HFF-Myc (cell line): ENCODE measurements around the gene LEF1.

Experiments used
- DNase-seq: peaks from one replicate; pipeline ENCODE4 v3.0.0-alpha.2; 2011; ENCODE audit warnings: low read depth; ENCODE audit errors: extremely low read depth
- H3K4me3 ChIP-seq: replicated peaks from 2 replicates; pipeline ENCODE4 v1.5.1; 2011; ENCODE audit warnings: low read depth, mild to moderate bottlenecking, control low read depth, low read length
- TF ChIP-seq, protein P1 (sequence below): IDR thresholded peaks from 2 replicates; pipeline ENCODE4 v1.5.1; 2012; ENCODE audit warnings: mild to moderate bottlenecking, low read depth, low read length, control low read depth; ENCODE audit errors: missing control alignments

The LEF1 gene

DNA sequence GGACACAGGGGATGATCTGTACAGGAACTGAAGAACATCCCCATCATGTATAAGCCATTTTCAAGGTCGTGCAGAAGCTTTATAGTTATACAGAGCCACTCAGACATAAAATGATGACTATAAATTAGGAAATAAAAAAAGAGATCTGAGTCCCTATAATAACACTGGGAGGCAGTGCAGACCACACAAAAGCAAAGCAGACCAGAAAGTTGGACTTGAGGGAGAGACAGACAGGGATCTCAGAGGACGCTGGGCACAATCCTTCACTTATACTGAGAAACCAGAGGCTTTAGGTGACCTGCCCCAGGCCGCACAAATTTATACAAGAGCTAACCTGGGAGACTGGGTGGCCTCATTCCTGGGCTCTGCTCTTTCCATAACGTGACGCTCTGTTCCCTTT is 108.6 kb downstream of the LEF1 start:
- TF ChIP-seq, protein P1, sequence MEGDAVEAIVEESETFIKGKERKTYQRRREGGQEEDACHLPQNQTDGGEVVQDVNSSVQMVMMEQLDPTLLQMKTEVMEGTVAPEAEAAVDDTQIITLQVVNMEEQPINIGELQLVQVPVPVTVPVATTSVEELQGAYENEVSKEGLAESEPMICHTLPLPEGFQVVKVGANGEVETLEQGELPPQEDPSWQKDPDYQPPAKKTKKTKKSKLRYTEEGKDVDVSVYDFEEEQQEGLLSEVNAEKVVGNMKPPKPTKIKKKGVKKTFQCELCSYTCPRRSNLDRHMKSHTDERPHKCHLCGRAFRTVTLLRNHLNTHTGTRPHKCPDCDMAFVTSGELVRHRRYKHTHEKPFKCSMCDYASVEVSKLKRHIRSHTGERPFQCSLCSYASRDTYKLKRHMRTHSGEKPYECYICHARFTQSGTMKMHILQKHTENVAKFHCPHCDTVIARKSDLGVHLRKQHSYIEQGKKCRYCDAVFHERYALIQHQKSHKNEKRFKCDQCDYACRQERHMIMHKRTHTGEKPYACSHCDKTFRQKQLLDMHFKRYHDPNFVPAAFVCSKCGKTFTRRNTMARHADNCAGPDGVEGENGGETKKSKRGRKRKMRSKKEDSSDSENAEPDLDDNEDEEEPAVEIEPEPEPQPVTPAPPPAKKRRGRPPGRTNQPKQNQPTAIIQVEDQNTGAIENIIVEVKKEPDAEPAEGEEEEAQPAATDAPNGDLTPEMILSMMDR, result peak; percentile 29
- H3K4me3 ChIP-seq, result no peak overlapping the region
- no peak for DNase-seq

DNA sequence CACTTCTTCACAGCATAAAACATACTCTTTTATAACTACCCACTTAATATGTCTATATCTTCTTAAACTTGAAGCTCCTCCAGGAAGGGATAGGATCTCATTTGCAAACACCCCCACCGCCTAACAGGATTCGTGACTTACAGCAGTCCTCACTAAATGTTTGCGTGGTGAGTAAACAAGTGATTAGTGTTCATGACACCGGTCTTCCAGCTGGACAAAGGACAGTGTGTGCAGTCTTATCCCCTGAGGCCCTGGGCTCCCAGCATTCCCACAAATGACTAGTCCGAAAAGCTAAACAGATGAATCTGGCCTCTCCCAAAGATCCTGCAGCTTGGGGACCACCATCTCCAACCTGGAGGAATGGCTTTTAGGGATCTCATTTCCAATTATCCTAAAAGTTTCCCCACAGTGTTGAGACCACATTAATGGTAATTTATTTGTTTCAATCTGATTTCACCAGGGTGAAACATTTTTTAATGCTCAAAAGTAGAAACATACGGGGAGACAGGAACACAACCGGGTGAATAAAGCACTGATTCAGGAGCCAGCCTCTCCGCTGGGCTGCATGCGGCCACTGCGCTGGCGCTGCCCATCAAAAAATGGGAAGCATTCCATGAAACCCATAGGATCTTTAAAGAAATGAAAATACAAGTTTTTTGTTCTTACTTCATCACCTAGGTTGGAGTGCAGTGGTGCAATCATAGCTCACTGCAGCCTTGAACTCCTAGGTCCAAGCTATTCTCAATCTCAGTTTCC is 109.9 kb downstream of the LEF1 start:
- DNase-seq, result peak; percentile 46
- no peak overlapping the region for H3K4me3 ChIP-seq
- TF ChIP-seq, protein P1, result no peak

DNA sequence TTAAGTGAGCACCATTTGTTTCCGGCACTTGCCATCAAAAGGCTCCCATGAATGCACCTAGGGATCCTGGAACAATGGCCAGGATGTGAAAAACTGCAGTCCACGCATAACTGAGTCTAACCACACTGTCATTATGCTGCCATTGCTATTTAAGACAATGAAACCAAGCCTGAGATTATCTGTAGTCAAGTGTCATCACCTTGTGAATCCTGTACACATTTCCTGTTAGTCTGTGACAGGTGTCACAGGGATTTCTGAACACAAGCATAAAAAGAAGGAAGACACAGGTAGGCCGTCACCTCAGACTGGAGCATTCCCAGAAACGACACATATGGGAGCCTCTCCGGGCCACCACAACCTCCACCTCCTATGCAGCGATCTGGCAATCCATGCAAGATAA is 112.3 kb downstream of the LEF1 start:
- no peak for DNase-seq
- no peak overlapping the region for H3K4me3 ChIP-seq
- TF ChIP-seq, protein P1, result no peak

DNA sequence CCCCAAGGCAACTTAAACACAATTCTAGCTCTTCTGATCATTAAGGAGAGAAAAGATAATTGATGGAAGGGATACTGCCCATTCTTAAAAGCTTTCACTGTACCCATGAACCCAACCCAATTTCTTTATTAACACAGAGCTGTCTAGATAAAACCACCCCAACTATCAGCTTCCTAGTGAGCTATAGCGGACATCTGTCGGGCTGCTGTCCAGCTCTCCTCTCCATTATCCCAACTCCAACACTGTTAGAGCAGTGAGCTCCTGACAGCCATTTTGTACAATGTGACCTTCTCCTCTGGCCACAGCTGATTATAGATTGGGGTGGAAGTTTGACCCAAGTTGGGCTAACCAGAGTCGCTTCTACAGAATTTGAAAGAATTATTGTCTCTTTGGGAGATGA is 112.9 kb downstream of the LEF1 start:
- TF ChIP-seq, protein P1, result no peak
- no peak overlapping the region for H3K4me3 ChIP-seq
- DNase-seq, result no peak

DNA sequence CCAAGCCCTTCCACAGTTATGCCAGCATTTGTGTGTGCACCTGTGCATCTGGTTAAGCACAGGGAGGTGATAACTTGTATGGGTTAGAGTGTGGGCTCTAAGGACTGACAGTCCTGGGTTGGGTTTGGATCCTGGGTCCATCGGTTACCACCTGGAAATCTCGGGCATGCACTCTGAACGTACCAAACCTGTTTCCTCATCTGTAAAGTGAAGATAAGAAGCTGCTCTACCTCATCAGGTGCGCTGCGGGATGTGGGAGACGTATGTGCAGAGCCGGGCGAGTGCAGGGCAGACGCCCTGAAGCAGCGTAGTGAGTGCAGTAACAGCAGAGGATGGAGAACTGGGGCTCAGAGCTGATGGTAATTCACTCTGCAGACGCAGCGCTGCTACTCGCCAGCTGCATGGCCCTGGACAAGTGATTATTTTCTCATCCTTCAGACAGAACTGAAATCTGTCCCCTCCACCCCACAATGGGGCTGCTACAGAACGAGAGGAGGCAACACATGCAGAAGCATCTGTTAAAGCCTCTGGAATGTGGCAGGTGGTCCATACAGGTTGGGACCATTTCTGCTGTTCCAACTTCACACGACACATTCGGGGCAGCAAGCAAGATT is 114.6 kb downstream of the LEF1 start:
- TF ChIP-seq, protein P1, result no peak
- no peak overlapping the region for H3K4me3 ChIP-seq
- DNase-seq, result no peak

DNA sequence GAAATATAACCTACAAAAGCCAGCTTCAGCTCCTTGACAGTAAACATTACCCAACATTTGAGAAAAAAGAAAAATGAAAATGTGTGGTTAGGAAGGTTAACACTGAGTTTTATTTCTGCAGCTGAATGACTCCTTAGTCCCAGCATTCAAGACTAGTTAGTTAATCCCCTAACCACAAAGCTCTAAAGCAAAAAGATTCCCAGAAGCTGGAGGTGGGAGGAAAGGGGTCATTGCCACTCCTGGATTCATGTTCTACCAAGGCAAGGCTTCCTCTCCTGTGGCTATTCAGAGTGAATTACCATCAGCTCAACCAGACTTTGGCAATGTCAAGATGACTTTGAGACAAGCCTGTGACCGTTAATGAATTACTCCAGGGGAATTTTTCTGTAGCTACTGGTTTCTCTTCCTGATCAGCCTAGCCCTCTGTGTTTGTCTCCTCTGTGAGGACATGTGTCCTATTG is 115.5 kb downstream of the LEF1 start:
- H3K4me3 ChIP-seq, result no peak overlapping the region
- TF ChIP-seq, protein P1, result no peak
- no peak for DNase-seq
